SK-N-SH treated with all-trans-retinoic acid at 6 μM for 48 hours (cell line): ENCODE measurements around the gene FCSK.

ENCODE experiments used
- ATAC-seq: fragments of 200-7000 bp; cut with Tn5 transposase; 3 replicates; pipeline ENCODE4 v1.9.1; 2020; ENCODE audit warnings: mild to moderate bottlenecking, moderate library complexity
- ARNTL ChIP-seq: fragments of 450-650 bp; formaldehyde crosslinking; IDR thresholded peaks from 2 replicates; pipeline ENCODE4 v1.5.0; 2020; ENCODE audit warnings: low read depth, mild to moderate bottlenecking, moderate library complexity, borderline replicate concordance
- BACH2 ChIP-seq: fragments of 250-450 bp; sonication (Bioruptor Pico); IDR thresholded peaks from 2 replicates; pipeline ENCODE4 v1.9.0; 2021; ENCODE audit warnings: mild to moderate bottlenecking, borderline replicate concordance
- CREB5 ChIP-seq: fragments of 250-450 bp; sonication (Bioruptor Pico); IDR thresholded peaks from 2 replicates; pipeline ENCODE4 v1.5.1; 2020; ENCODE audit warnings: low read depth, mild to moderate bottlenecking, moderate library complexity
- CSDC2 ChIP-seq: fragments of 250-450 bp; sonication (Bioruptor Pico); IDR thresholded peaks from 2 replicates; pipeline ENCODE4 v1.5.0; 2020; ENCODE audit warnings: mild to moderate bottlenecking, moderate library complexity
- ESRRG ChIP-seq: fragments of 250-450 bp; sonication (Bioruptor Pico); IDR thresholded peaks from 2 replicates; pipeline ENCODE4 v1.6.1; 2021; ENCODE audit warnings: mild to moderate bottlenecking
- GLIS3 ChIP-seq: fragments of 250-450 bp; sonication (Bioruptor Pico); IDR thresholded peaks from 2 replicates; pipeline ENCODE4 v1.5.0; 2020; ENCODE audit warnings: mild to moderate bottlenecking, moderate library complexity
- ISL1 ChIP-seq: fragments of 250-450 bp; sonication (Bioruptor Pico); IDR thresholded peaks from 2 replicates; pipeline ENCODE4 v2.1.2; 2022; ENCODE audit warnings: mild to moderate bottlenecking, moderate library complexity
- OSR1 ChIP-seq: fragments of 250-450 bp; sonication (Bioruptor Pico); IDR thresholded peaks from 2 replicates; pipeline ENCODE4 v1.8.0; 2022; ENCODE audit warnings: moderate library complexity, mild to moderate bottlenecking, inconsistent platforms
- POU6F1 ChIP-seq: fragments of 250-450 bp; sonication (Bioruptor Pico); IDR thresholded peaks from 2 replicates; pipeline ENCODE4 v1.8.0; 2021; ENCODE audit warnings: low read depth, mild to moderate bottlenecking, moderate library complexity, borderline replicate concordance
- PPARA ChIP-seq: fragments of 250-450 bp; sonication (Bioruptor Pico); IDR thresholded peaks from 2 replicates; pipeline ENCODE4 v1.5.0; 2020; ENCODE audit warnings: mild to moderate bottlenecking, borderline replicate concordance
- RARB ChIP-seq: fragments of 250-450 bp; sonication (Bioruptor Pico); IDR thresholded peaks from 2 replicates; pipeline ENCODE4 v1.8.0; 2021; ENCODE audit warnings: mild to moderate bottlenecking, moderate library complexity
- SNAI2 ChIP-seq: fragments of 250-450 bp; sonication (Bioruptor Pico); IDR thresholded peaks from 2 replicates; pipeline ENCODE4 v1.5.0; 2020; ENCODE audit warnings: mild to moderate bottlenecking, moderate library complexity
- TSHZ2 ChIP-seq: fragments of 250-450 bp; sonication (Bioruptor Pico); IDR thresholded peaks from 2 replicates; pipeline ENCODE4 v1.5.0; 2020; ENCODE audit warnings: mild to moderate bottlenecking, moderate library complexity
- ZFP3 ChIP-seq: fragments of 250-450 bp; sonication (Bioruptor Pico); IDR thresholded peaks from 2 replicates; pipeline ENCODE4 v1.5.0; 2020; ENCODE audit warnings: mild to moderate bottlenecking, moderate library complexity
- ZFP30 ChIP-seq: fragments of 450-650 bp; formaldehyde crosslinking; IDR thresholded peaks from 2 replicates; pipeline ENCODE4 v1.5.0; 2022; ENCODE audit warnings: mild to moderate bottlenecking, moderate library complexity
- ZNF8 ChIP-seq: fragments of 450-650 bp; formaldehyde crosslinking; IDR thresholded peaks from 2 replicates; pipeline ENCODE4 v1.5.0; 2020; ENCODE audit warnings: mild to moderate bottlenecking, moderate library complexity
- TF ChIP-seq, protein P1 (sequence below): fragments of 250-450 bp; sonication (Bioruptor Pico); IDR thresholded peaks from 2 replicates; pipeline ENCODE4 v1.8.0; 2020; ENCODE audit warnings: mild to moderate bottlenecking, moderate library complexity, borderline replicate concordance
- TF ChIP-seq, protein P2 (sequence below): fragments of 250-450 bp; sonication (Bioruptor Pico); IDR thresholded peaks from 2 replicates; pipeline ENCODE4 v1.5.1; 2021; ENCODE audit warnings: mild to moderate bottlenecking, moderate library complexity

The FCSK gene

GRCh38 chr16:70483426-70483825, 29.0 kb downstream of the FCSK start:
- no peak for ATAC-seq
- TF ChIP-seq TSHZ2 (CRISPR knock-in tag) (no peak), OSR1 (no peak), ZFP3 (CRISPR knock-in tag) (no peak), SNAI2 (CRISPR knock-in tag) (no peak)
- TF ChIP-seq, protein P1, sequence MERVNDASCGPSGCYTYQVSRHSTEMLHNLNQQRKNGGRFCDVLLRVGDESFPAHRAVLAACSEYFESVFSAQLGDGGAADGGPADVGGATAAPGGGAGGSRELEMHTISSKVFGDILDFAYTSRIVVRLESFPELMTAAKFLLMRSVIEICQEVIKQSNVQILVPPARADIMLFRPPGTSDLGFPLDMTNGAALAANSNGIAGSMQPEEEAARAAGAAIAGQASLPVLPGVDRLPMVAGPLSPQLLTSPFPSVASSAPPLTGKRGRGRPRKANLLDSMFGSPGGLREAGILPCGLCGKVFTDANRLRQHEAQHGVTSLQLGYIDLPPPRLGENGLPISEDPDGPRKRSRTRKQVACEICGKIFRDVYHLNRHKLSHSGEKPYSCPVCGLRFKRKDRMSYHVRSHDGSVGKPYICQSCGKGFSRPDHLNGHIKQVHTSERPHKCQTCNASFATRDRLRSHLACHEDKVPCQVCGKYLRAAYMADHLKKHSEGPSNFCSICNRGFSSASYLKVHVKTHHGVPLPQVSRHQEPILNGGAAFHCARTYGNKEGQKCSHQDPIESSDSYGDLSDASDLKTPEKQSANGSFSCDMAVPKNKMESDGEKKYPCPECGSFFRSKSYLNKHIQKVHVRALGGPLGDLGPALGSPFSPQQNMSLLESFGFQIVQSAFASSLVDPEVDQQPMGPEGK, result no peak

GRCh38 chr16:70484867-70485266, 30.5 kb downstream of the FCSK start:
- no peak for TF ChIP-seq ZFP30 (CRISPR knock-in tag)
- no peak for TF ChIP-seq ISL1 (CRISPR knock-in tag)
- TF ChIP-seq POU6F1 (CRISPR knock-in tag), result no peak
- no peak for TF ChIP-seq CREB5 (CRISPR knock-in tag)
- TF ChIP-seq TSHZ2 (CRISPR knock-in tag), result no peak
- TF ChIP-seq ARNTL (CRISPR knock-in tag), result no peak
- no peak for TF ChIP-seq ESRRG (CRISPR knock-in tag)
- no peak for TF ChIP-seq ZNF8 (CRISPR knock-in tag)
- TF ChIP-seq CSDC2 (CRISPR knock-in tag), result no peak
- TF ChIP-seq OSR1, result no peak
- TF ChIP-seq GLIS3 (CRISPR knock-in tag), result no peak
- TF ChIP-seq, protein P1, result no peak
- TF ChIP-seq BACH2 (CRISPR knock-in tag), result no peak
- no peak for ATAC-seq

- ATAC-seq, result no peak
- TF ChIP-seq PPARA (CRISPR knock-in tag) (no peak), SNAI2 (CRISPR knock-in tag) (no peak), ZNF8 (CRISPR knock-in tag) (no peak), RARB (CRISPR knock-in tag) (no peak), CSDC2 (CRISPR knock-in tag) (no peak), TSHZ2 (CRISPR knock-in tag) (no peak), GLIS3 (CRISPR knock-in tag) (no peak)
- TF ChIP-seq, protein P2, sequence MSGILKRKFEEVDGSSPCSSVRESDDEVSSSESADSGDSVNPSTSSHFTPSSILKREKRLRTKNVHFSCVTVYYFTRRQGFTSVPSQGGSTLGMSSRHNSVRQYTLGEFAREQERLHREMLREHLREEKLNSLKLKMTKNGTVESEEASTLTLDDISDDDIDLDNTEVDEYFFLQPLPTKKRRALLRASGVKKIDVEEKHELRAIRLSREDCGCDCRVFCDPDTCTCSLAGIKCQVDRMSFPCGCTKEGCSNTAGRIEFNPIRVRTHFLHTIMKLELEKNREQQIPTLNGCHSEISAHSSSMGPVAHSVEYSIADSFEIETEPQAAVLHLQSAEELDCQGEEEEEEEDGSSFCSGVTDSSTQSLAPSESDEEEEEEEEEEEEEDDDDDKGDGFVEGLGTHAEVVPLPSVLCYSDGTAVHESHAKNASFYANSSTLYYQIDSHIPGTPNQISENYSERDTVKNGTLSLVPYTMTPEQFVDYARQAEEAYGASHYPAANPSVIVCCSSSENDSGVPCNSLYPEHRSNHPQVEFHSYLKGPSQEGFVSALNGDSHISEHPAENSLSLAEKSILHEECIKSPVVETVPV (CRISPR knock-in tag), result no peak
- TF ChIP-seq, protein P1, result no peak
Observed at GRCh38 chr16:70490261-70490660, 35.9 kb downstream of the FCSK start.
